GM18526 (cell line): ENCODE measurements around the gene LMAN2.

Experiments
- POLR2A ChIP-seq: IDR thresholded peaks from 3 replicates; pipeline ENCODE4 v1.6.1; 2011; ENCODE audit not compliant: insufficient read length; ENCODE audit errors: extremely low read depth

The LMAN2 gene, protein sequence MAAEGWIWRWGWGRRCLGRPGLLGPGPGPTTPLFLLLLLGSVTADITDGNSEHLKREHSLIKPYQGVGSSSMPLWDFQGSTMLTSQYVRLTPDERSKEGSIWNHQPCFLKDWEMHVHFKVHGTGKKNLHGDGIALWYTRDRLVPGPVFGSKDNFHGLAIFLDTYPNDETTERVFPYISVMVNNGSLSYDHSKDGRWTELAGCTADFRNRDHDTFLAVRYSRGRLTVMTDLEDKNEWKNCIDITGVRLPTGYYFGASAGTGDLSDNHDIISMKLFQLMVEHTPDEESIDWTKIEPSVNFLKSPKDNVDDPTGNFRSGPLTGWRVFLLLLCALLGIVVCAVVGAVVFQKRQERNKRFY

DNA sequence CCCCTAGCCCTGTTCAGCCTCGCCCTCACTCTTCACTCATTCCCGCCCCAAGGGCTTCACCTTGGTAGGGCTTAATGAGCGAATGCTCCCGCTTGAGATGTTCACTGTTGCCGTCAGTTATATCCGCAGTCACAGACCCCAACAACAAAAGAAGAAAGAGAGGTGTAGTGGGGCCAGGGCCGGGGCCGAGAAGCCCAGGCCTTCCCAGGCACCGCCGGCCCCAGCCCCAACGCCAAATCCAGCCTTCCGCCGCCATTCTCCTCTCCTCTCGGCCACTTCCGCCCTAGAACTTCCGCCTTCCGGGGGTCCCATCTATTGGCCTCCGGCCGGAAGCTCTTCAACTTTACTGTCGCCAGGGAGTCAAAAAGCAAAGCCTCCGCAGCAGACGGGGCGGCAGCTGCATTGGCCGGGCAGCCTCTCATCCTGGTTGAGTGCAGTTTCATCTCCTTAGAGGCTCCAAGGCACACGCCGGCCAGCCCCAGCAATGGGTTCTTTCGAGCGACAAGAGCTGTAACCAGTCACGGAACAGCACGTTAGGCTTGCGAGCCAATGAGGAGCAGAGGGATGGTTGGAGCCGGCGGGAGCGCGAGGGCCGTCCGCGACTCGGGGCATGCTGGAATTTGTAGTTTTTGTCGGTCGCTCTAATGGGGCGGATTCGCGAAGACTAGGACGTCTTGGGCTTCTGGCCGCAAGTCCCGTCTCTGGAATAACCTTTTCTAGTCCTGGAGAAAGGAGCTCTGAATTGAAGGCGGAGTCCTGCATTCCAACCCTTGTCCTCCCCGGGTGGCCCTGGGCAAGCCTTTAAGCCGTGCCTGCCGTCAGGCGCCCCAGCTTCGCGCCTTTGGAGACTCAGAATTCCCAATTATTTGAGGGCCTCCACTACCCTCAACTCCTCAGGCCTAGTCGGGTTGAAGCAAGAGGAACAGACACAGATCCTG is at the start of gene LMAN2:
LMAN2 (minus strand) TSS at position 277 of the 938 bp plus-strand sequence; CDS start at position 256, 21 bp downstream.
- peak; percentile 89 for TF ChIP-seq POLR2A

DNA sequence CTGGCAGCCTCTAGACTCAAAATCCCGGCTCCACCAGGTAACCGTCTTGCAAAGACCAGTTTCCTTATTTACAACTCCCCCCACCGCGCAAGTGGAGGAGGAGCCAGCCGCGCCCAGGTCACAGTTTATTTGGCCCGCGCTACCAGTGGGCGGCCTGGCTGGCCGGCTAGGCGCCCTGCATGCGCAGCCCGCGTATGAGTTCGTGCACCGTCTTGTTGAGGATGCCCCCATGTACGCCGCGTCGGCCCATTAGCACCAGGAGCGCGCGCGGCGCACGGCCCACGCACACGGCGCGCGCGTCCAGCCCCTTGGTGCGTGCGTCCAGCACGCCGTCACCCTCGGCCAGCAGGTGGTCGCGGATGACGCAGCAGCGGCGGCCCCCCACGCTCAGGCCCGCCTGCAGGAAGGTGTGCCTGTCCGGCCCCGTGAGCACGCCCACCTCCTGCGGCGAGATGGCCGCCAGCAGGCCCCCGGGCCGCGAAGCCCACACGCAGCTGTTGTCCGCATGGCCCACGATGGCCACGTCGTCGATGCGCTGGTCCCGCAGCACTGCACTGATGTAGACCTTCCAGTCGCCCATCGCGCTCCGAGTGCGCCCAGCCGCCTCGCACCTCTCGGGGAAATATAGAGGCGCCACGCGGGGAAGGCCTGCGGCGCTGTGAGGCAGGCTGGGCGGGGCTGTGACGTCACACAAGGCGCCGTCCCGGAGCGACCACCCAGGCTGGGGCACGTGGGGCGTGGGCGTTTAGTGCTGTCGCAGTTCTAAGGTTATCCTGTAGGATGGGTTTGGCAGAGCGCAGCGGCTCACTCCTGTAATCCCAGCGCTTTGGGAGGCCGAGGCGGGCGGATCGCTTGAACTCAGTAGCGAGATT is 48.8 kb upstream of the LMAN2 start, which contains the start of gene PFN3:
PFN3 (minus strand) TSS at position 665 of the 872 bp plus-strand sequence; CDS start at position 580, 85 bp downstream.
- no peak for TF ChIP-seq POLR2A

DNA sequence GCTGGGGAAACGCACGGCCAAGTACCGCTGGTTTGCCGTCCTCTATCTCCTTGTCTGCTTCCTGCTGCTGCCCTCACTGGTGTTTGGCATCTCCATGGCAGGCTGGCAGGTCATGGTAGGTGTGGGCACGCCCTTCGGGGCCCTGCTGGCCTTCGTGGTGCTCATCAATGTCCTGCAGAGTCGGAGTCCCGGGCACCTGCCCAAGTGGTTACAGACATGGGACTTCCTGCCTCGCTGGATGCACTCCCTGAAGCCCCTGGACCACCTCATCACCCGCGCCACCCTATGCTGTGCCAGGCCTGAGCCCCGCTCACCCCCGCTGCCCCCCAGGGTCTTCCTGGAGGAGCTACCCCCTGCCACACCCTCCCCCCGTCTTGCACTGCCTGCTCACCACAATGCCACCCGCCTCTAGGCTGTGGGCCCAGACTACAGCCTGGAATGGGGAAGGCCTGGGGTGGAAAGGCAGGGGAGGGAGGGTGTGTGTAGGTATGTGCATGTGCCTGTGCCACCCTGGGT is 46.5 kb upstream of the LMAN2 start:
- no peak for TF ChIP-seq POLR2A

DNA sequence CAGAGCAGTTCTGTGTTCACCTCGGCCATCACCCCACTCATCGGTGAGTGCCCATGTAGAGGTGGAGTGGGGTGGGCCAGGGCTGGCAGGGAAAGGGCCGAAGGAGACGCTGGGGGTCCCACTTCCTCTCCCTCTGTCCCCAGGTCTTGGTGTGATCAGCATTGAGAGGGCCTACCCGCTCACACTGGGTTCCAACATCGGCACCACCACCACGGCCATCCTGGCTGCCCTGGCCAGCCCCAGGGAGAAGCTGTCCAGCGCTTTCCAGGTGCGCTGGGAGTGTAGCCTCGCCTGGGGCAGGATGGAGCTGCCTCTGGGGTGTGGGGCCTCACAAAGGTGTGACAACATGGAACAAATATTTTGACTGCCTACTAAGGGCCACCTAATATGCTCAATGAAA is 45.3 kb upstream of the LMAN2 start:
- TF ChIP-seq POLR2A: no peak

DNA sequence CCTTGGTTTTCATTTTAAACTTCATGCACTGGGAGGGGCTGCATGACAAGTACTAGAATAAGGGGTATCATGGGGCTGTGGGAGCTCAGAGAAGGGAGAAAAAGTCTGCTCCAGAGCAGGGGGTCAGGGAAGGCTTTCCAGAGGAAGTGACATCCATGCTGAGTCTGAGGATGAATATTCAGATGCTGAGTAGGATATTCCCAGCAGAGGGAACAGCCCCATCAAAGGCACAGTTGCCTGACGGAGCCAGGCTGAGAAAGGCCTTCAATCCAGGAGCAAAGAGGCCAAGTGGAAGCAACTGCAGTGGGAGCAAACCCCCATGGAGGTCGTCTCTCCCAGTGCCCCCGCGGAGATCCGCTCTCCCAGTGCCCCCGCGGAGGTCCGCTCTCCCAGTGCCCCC is 44.6 kb upstream of the LMAN2 start:
- no peak for TF ChIP-seq POLR2A

DNA sequence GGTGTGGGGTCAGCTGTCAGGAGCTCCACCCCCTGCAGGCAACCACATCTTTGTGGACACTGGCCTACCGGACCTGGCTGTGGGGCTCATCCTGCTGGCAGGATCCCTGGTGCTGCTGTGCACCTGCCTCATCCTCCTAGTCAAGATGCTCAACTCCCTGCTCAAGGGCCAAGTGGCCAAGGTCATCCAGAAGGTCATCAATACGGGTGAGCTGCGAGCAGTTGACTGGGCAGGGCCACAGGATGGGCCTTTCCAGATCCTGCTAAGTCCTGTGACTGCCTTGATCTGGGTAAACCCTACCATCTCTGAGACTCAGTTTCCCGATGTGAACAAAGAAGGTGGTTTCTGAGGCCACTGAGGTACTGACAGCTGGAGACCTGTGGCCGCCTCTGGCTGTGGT is 42.5 kb upstream of the LMAN2 start:
- no peak for TF ChIP-seq POLR2A

DNA sequence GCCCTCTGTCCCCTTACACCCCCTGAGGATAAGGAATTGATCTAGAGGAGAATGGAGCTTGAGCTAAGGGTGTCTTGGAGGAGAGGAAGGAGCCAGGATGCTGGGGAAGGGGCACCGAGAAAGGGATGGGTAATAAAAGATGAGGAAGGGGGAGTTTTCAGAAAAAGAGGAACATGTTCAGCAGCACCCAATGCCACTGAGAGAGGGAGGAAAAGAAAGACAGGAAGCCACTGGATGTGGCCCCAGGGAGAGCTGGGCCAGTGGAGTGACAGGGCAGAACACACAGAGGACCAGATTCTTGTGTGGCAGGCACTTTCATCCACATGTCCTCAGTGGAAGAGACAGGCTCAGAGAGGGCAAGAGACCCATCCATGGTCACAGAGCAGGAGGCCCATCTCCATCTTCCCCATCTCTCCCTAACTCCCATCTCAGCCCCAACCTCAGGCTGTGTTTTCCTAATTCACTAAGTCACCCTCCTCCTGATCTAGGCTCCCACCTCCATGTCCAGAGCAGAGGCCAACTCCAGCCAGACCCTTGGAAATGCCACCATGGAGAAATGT is 41.8 kb upstream of the LMAN2 start:
- TF ChIP-seq POLR2A: no peak

DNA sequence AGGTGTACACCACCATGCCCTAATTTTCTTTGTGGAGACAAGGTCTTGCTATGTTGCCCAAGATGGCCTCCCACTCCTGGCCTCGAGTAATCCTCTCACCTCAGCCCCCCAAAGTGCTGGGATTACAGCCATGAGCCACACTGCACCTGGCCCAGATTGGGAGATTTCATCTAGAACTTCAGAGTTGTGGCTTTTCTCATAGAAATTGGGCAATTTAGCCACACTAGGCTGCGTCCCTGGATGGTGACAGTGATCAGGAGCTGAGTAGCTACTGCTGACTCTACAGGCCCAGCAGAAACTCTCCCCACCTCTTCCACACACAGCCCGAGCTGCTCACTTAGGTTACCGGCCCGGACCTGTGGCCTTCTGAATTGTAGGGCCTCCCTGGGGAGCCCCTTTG is 41.3 kb upstream of the LMAN2 start:
- TF ChIP-seq POLR2A: no peak

DNA sequence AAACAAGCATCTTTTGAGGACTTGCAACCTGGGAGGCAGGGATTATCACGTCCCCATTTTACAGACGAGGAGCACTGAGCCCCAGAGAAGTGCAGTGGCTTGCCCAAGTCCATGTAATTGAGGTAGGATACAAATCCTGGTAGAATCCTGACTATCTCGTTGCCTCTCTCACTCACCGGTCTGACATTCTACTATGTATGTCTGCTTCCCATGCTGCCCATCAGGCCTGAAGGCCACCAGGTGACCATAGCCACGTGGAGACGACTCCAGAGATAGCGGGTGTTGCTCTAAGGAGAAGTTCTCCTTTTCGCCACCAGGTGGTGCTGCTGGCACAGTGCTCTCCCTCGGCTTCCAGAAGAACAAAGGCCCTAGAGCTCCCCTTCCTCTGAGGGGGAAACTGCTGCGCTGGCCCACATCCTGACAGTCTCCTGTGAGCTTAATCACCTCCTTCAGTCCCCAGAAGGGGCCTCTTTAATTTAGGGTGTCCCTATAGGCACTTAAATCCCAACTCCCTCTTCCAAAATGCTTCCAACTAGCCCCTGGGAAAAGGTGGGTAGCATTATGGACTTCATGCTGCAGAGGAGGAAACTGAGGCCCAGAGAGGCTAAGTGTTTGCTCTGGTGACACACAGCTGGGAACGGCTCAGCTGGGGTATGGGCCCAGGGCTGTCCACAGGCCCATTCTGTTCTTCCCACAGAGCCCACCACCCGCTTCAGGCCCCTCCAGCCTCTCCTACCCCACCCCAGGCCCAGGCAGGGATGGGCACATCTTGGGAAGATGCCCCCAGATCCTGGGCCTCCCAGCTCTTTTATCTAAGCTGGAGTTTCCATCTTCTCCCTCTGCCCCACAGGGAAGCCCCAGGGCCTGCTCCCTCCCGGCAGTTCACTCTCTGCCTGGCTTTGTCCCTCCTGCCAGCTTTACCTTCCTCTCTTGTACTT is 39.2 kb upstream of the LMAN2 start:
- no peak for TF ChIP-seq POLR2A

DNA sequence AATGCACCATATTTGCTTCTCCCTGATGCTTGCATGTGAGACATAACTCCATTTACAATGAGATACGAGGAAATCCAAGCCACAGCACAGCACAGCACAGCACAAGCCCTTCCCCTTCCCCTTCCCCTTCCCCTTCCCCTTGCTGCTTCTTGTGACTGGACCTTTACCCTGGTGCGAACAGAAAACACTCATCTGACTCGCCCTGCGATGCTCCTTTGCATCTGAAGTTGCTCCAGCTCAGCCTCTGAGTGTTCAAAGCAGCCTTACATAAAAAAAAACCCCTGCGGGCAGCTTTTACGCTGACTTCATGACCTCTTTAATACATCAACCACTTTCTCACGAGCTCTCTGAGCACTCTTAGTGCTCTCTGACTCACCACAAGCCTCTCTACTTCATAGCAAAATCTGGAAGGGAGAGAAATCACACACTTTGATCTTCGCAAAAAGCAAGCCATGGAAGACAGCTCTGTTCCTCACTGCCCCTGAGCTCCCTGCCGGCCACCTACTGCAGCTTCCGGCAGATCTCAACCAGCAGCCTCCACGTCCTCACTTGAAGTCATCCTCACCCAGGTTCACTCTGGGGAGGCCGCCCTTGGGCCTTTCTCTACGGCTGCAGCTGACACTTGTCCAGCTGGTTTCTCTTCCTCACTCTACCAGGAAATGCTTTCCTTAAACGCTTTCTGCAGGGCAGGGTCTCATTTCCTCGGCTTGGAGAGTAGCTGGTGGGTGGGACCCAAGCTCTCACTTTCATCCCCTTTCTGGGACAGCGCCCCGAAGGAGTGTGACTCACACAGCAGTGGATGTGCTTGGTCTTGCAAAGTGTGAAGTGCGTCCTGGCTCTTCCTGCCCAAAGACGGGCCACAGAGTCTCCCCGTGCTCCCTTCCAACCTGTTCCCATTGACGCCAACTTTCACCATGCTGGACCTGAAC is 38.0 kb upstream of the LMAN2 start:
- no peak for TF ChIP-seq POLR2A

DNA sequence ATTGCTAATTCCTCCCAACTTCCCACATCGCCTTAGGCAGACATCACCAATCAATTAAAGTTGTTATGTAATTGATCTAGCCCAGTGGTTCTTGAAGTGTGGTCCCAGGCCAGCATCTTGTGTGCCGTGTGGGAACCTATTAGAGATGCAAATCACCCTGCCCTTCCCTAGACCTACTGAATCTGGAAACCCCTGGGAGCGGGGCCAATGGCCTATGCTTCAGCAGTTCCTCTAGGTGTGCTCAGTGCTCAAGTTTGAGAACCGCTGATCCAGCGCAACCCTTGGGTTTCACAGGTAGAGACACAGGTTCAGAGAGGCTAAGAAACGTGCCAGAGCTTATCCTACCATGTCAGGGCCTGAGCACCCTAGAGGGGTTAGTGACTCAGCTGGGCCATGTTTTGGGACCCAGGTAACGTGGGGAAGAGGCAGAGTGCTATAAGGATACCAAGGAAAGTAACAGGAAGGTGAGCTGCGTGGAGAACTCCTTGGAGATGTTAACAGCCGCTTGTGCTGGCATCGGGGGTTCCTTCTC is 37.1 kb upstream of the LMAN2 start:
- no peak for TF ChIP-seq POLR2A

DNA sequence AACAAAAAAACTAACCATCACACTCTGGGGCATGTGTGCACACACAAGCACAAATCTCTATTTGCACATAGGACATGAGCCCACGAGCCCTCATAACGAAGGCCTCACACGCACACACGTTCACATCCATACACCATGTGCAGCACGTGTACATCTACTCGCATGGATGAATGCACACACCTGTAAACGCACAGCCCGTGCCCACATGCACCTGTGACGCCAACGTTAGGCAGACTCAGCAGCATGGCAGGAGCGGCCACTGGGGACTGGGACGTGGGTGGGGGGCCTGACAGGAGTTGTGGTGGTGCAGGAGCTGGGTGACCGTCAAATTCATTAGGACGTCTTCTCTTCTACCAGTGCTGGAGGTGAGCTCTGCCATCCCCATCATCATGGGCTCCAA is 35.9 kb upstream of the LMAN2 start:
- TF ChIP-seq POLR2A: no peak
